ENCODE results near the gene PLEKHA5.
"Not testable (repeated sequence)": the region's sequence is repeated elsewhere in the genome, so short reads cannot be mapped to it uniquely, and the experiment has no call there.

PLEKHA5 gene, protein sequence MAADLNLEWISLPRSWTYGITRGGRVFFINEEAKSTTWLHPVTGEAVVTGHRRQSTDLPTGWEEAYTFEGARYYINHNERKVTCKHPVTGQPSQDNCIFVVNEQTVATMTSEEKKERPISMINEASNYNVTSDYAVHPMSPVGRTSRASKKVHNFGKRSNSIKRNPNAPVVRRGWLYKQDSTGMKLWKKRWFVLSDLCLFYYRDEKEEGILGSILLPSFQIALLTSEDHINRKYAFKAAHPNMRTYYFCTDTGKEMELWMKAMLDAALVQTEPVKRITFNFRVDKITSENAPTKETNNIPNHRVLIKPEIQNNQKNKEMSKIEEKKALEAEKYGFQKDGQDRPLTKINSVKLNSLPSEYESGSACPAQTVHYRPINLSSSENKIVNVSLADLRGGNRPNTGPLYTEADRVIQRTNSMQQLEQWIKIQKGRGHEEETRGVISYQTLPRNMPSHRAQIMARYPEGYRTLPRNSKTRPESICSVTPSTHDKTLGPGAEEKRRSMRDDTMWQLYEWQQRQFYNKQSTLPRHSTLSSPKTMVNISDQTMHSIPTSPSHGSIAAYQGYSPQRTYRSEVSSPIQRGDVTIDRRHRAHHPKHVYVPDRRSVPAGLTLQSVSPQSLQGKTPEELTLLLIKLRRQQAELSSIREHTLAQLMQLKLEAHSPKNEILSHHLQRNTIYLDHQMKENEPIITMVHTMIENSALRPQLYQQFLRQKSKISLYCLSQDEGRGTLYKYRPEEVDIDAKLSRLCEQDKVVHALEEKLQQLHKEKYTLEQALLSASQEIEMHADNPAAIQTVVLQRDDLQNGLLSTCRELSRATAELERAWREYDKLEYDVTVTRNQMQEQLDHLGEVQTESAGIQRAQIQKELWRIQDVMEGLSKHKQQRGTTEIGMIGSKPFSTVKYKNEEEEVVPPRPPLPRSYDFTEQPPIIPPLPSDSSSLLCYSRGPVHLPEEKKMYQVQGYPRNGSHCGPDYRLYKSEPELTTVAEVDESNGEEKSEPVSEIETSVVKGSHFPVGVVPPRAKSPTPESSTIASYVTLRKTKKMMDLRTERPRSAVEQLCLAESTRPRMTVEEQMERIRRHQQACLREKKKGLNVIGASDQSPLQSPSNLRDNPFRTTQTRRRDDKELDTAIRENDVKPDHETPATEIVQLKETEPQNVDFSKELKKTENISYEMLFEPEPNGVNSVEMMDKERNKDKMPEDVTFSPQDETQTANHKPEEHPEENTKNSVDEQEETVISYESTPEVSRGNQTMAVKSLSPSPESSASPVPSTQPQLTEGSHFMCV

DNA sequence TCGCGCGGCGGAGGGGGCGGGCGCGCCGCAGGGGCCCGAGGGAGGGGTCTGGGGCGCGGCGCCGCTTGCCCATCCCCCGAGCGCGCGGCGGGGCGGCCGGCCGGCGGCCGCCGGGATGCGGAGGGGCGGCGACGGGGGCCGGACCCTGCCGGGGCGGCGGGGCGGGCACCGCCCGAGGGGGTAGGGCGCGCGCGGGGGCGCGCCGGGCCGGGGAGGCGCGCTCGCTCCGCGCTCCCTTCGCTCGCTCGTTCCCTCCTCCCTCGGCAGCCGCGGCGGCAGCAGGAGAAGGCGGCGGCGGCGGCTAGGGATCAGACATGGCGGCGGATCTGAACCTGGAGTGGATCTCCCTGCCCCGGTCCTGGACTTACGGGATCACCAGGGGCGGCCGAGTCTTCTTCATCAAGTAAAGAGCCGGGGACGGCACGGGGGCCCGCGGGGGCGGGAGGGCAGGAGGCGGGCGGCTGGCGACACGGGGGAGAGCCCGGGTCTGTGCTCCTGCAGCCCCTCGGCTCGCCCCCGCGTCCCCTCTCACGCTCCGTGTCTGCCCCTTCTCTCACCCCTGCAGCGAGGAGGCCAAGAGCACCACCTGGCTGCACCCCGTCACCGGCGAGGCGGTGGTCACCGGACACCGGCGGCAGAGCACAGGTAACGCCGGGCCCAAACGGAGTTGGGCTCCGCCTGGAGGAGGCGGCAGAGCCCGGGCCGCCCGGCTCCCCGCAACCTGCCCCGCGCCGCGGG is at the start of gene PLEKHA5:
Gene PLEKHA5, plus strand, starts transcription at position 248 of the 738 bp plus-strand sequence. Its CDS starts 67 bp downstream, at position 315.
- DNase-seq: peak; percentile 75

GRCh38 chr12:19080918-19081317 is 48.6 kb upstream of the PLEKHA5 start:
- DNase-seq: no peak

DNA sequence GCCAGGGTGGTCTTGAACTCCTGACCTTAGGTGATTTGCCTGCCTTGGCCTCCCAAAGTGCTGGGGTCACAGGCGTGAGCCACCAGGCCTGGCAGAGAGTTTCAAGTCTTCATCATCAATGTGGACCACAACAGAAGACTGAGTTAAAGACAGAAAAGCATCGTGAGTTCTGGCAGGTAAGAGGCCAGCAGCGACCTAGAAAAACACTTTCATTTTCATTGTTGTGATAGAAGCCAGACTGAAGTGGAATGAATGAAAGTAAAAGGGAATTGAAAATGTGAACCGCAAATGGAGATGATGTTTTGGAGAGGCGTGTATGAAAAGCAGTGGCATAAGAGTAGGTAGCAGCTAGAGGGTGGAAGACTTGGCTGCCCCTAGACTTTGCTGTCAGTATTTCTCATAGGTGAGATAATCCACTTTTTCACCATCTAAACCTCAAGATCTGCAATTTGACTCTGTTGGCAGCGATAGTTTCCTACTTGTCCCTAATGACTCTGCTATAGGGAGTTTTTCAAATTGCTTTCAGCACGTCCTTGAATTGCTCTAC is 47.1 kb upstream of the PLEKHA5 start:
- no peak for DNase-seq

- DNase-seq: no peak
These were observed 45.0 kb upstream of the PLEKHA5 start for GRCh38 chr12:19084547-19084946.

DNA sequence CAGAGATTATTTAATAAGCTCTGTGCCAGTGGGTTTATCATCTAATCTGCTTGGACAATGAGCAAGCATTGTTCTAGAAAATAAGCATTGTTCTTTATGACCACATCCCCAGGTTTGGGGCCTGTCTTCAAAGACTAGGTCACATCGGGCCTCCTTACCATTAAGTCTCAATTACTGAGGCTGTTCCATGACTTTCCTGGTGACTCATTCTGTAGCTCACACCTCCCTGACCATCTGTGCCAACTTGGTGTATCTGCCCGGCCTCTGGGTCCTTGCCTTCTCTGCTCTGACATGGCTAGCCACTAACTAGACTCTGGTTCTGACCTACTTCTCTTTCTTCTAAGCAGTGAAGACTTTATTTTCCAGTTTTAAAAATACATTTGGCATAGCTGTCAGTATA is 44.4 kb upstream of the PLEKHA5 start:
- DNase-seq: no peak

DNA sequence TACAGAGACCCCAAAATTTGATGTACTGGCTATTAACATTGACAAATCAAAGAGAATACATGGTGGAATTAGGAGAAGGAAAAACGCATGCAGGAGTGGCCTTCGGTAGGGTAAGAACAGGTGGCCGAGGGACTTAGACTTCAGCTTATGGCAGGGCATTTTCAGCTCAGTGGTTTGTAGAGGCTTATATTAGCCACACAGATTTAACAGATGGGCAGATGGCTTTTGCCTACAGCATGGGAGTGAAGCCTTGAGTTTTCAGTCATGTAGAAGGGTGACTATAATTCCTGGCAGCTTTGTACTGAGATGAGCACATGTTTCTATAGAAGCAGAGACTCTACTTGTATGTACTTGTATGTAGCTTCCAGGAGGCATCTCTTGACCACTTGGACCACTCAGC is 40.9 kb upstream of the PLEKHA5 start:
- DNase-seq: no peak

- DNase-seq: not testable (repeated sequence)
These were observed 37.1 kb upstream of the PLEKHA5 start for GRCh38 chr12:19092482-19092881.

DNA sequence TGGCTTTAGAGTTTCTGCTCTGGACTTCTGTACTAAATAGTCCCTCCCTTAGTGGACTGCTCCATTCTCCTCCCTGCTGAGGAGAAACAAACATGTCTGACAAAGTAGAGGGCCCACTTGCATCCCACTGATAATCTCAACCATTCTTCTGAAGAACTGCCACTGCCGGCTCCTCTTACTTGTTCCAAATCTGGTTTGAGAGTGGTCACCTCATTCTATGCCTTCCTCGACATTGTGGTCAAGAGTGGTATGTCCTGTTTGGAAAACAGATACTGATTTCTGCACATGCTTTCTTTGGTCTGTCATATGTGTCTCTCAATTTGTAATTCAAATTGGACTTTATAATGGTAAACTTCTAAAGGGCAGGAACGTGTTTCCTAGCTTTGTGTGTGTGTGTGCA is 36.3 kb upstream of the PLEKHA5 start:
- no peak for DNase-seq

GRCh38 chr12:19095331-19095730 is 34.2 kb upstream of the PLEKHA5 start:
- no peak for DNase-seq

GRCh38 chr12:19095756-19096480 is 33.6 kb upstream of the PLEKHA5 start:
- DNase-seq: no peak

GRCh38 chr12:19105463-19105862 is 24.1 kb upstream of the PLEKHA5 start:
- DNase-seq: no peak

- DNase-seq: no peak
These were observed 21.8 kb upstream of the PLEKHA5 start for GRCh38 chr12:19107750-19108149.

GRCh38 chr12:19110221-19110940 is 19.2 kb upstream of the PLEKHA5 start:
- DNase-seq: no peak

- DNase-seq: no peak
These were observed 16.1 kb upstream of the PLEKHA5 start for GRCh38 chr12:19113464-19113863.

- DNase-seq: no peak
These were observed 14.2 kb upstream of the PLEKHA5 start for GRCh38 chr12:19115285-19115684.

DNA sequence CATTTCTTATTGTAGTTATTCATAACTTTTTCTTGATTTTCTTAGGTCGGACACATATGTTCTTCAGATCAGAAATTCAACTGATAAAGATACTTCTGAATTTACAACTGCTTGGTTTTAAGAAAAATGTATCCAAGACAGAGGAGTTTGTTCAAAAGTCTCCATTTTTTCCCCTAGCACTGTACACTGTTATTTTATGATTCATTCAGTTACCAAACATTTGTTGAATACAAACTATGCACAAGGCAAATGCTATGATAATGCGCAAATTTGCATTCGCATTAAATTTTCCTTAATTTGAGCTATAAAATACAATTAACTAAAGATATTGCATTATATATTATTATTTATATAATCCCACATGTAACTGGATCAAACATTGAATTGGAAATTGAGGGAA is 10.1 kb upstream of the PLEKHA5 start:
- no peak for DNase-seq

- no peak for DNase-seq
These were observed 8.7 kb upstream of the PLEKHA5 start for GRCh38 chr12:19120795-19121194.

- no peak for DNase-seq
These were observed 8.0 kb upstream of the PLEKHA5 start for GRCh38 chr12:19121449-19122018.

GRCh38 chr12:19125325-19125724 is 4.2 kb upstream of the PLEKHA5 start:
- DNase-seq: no peak

DNA sequence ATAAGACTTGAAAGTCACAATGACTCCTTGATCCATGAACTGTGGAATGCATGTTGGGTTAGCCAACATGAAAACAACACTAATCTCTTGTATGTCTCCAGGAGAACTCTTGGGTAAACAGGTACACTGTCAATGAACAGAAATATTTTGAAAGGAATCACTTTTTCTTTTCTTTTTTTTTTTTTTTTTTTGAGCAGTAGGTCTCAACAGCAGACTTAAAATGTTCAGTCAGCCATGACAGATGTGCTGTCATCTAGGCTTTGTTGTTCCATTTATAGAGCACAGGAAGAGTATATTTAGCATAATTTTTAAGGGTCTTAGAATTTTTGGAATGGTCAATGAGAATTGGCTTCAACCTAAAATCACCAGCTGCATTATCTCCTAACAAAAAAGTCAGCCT is 2.3 kb upstream of the PLEKHA5 start:
- DNase-seq: no peak

All from NCI-H1105 treated with DMSO at 0.1 percent for 48 hours (cell line).